Activated B cell treated with CpG ODN at 0.5 μM for 24 hours (primary cell): ENCODE results near the gene COX6B2. TPM values are rescaled to one million over a fixed set of nuclear protein-coding genes. Genes with fewer than 3 reads are reported as not detected.
A peak's percentile ranks its signal among the peaks of the same experiment; 100 is the strongest.

Experiments used
- ATAC-seq: fragments of 200-7000 bp; cut with Tn5 transposase; one replicate; pipeline ENCODE4 v1.10.0; 2021; ENCODE audit warnings: low read depth, mild to moderate bottlenecking, moderate library complexity
- CTCF ChIA-PET: fragments of 350-600 bp; sonication (Branson Sonifier 250); formaldehyde crosslinking; loops from one replicate; lab custom pipeline; 2021; ENCODE audit warnings: antibody characterized with exemption; lab: Charles Lee
- POLR2A ChIA-PET: fragments of 350-600 bp; sonication (Branson Sonifier 250); formaldehyde crosslinking; loops from one replicate; lab custom pipeline; 2021; ENCODE audit warnings: antibody characterized with exemption; lab: Charles Lee
- DNase-seq: peaks from one replicate; pipeline ENCODE4 v3.0.0; 2022
- H3K27ac Mint-ChIP-seq: one replicate; pipeline ENCODE4 v1.8.0; 2020; ENCODE audit warnings: mixed read lengths
- H3K27me3 Mint-ChIP-seq: one replicate; pipeline ENCODE4 v1.8.0; 2021; ENCODE audit warnings: mixed read lengths
- H3K36me3 Mint-ChIP-seq: one replicate; pipeline ENCODE4 v1.8.0; 2021; ENCODE audit warnings: low read depth, mixed read lengths
- H3K4me1 Mint-ChIP-seq: one replicate; pipeline ENCODE4 v1.8.0; 2021; ENCODE audit warnings: mixed read lengths
- H3K4me3 Mint-ChIP-seq: one replicate; pipeline ENCODE4 v1.8.0; 2020; ENCODE audit warnings: mild to moderate bottlenecking, mixed read lengths
- H3K9me3 Mint-ChIP-seq: one replicate; pipeline ENCODE4 v1.8.0; 2020; ENCODE audit warnings: mixed read lengths
- intact Hi-C: fragments of 100-400 bp; cut with micrococcal nuclease; formaldehyde crosslinking; loops from one replicate; pipeline ENCODE4 v1.15.1; 2024
- total RNA-seq: library from RNA; stranded (reverse); gene quantifications from 2 replicates; pipeline ENCODE4 v1.2.3, GENCODE V29; 2022
- TF ChIP-seq, protein P1 (sequence below): fragments of 200-600 bp; IDR thresholded peaks from one replicate; pipeline ENCODE4 v1.8.0; 2022; ENCODE audit warnings: antibody characterized with exemption, mild to moderate bottlenecking

Gene COX6B2
- total RNA-seq, 1 donor from 2014 or later, result not detected

DNA sequence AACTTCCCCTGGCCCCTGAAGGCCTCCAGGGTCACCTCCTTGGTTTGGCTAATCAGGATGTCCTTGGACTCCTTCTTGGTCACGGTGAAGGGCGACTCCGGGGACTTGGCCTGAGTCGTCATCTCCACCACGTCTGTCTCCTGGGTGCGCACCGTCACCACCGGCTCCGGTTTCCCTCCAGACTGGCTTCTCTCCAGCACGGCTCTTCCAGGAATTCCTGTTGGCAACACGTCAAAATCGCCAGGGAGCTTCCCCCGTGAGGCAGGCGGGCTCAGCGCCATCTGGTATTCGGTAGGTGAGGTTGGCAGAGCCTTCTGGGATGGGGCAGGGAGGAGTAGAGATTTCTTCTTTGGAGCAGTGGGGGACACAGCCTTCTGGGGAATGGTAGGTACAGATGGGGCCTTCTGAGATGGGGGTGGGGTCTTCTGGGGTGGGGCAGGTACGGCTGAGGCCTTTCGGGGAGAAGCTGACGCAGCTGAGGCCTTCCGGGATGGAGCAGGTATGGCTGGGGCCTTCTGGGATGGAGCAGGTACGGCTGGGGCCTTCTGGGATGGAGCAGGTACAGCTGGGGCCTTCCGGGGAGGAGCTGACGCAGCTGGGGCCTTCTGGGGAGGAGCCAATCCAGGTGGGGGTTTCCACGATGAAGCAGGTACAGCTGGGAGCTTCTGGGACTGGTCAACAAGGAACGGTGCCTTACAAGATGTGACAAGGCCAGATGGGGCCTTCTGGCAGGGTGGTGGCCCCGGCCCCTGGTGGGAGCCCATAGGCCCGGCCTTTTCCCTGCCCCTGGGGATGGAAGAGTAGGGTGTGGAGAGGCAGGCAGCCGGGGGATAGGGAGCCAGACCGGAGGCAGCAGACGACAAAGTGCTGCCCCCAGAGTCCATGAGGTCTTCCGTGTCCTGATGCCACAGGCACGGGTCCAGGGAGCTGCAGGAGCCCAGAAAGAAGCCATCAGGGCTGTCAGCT is 4.7 kb upstream of the COX6B2 start:
- Mint-ChIP-seq H3K9me3 (no peaks in the 10 kb centered on the region), H3K27ac (no peak overlapping the region), H3K36me3 (no peaks in the 10 kb centered on the region), H3K27me3 (peaks cover 15% of the 10 kb centered on the region), H3K4me1 (peaks cover 2% of the 10 kb centered on the region), H3K4me3 (no peak overlapping the region)
- POLR2A ChIA-PET, result interaction anchor here (0.5 to 1.0 kb wide), 3 partner anchors 25 to 227 kb away, joined by 3 to 7 read pairs (median 4); partner anchors contain the start of gene TMEM238
- intact Hi-C loops, result no loop called here
- DNase-seq (no peak), ATAC-seq (no peak)
- CTCF ChIA-PET, result no interaction called here
- TF ChIP-seq, protein P1, sequence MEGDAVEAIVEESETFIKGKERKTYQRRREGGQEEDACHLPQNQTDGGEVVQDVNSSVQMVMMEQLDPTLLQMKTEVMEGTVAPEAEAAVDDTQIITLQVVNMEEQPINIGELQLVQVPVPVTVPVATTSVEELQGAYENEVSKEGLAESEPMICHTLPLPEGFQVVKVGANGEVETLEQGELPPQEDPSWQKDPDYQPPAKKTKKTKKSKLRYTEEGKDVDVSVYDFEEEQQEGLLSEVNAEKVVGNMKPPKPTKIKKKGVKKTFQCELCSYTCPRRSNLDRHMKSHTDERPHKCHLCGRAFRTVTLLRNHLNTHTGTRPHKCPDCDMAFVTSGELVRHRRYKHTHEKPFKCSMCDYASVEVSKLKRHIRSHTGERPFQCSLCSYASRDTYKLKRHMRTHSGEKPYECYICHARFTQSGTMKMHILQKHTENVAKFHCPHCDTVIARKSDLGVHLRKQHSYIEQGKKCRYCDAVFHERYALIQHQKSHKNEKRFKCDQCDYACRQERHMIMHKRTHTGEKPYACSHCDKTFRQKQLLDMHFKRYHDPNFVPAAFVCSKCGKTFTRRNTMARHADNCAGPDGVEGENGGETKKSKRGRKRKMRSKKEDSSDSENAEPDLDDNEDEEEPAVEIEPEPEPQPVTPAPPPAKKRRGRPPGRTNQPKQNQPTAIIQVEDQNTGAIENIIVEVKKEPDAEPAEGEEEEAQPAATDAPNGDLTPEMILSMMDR, result no peak

DNA sequence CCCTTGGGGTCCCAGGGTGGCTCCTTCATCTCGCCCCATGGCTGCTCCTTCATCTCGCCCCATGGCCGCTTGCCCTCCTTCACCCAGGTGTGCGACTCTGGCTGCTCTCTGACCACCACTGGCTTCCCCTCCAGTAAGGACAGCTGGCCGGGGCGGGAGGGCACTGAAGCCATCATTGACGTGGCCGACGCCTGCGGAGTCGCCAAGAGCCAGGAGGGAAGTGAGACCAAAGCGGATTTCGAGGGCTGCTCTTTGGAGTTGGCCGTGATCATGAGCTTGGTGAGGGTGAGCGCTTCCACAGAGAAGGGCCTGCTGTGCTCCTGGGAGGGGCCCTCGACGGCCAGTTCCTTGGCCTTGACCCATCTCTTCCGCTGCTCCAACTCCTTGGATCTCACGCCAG is 4.0 kb upstream of the COX6B2 start:
- Mint-ChIP-seq H3K9me3 (no peaks in the 10 kb centered on the region), H3K27me3 (peaks cover 18% of the 10 kb centered on the region), H3K4me3 (no peak overlapping the region), H3K36me3 (no peaks in the 10 kb centered on the region), H3K27ac (no peak overlapping the region), H3K4me1 (peaks cover 7% of the 10 kb centered on the region)
- ChIA-PET CTCF (no interaction called here), POLR2A (interaction anchor here (1.0 kb wide), 1 partner anchor 26 kb away, joined by 4 read pairs; the partner anchor contains the start of gene TMEM238)
- ATAC-seq (no peak), DNase-seq (no peak)
- TF ChIP-seq, protein P1, result no peak
- intact Hi-C loops, result no loop called here

GRCh38 chr19:55355213-55355821 is 798 bp upstream of the COX6B2 start:
- no peak overlapping the region for H3K4me3 Mint-ChIP-seq
- ChIA-PET CTCF (no interaction called here), POLR2A (no interaction called here)
- DNase-seq (no peak), ATAC-seq (no peak)
- TF ChIP-seq, protein P1, result no peak
- no peaks in the 10 kb centered on the region for H3K9me3 Mint-ChIP-seq
- no peaks in the 10 kb centered on the region for H3K36me3 Mint-ChIP-seq
- H3K4me1 Mint-ChIP-seq, result peaks cover 18% of the 10 kb centered on the region
- intact Hi-C loops, result no loop called here
- H3K27me3 Mint-ChIP-seq, result peaks cover 47% of the 10 kb centered on the region
- H3K27ac Mint-ChIP-seq, result no peak overlapping the region

GRCh38 chr19:55353803-55354697 is 469 bp downstream of the COX6B2 start:
- ATAC-seq (peak; percentile 93), DNase-seq (peak; percentile 66)
- no peak overlapping the region for H3K27ac Mint-ChIP-seq
- ChIA-PET CTCF (no interaction called here), POLR2A (interaction anchor here (1.1 kb wide), 1 partner anchor 15 kb away, joined by 5 read pairs; no protein-coding TSS in a partner anchor)
- H3K4me3 Mint-ChIP-seq, result peak overlapping the region; percentile 79
- H3K27me3 Mint-ChIP-seq, result peaks cover 50% of the 10 kb centered on the region
- no peaks in the 10 kb centered on the region for H3K36me3 Mint-ChIP-seq
- H3K9me3 Mint-ChIP-seq, result no peaks in the 10 kb centered on the region
- TF ChIP-seq, protein P1, result no peak
- H3K4me1 Mint-ChIP-seq, result peaks cover 18% of the 10 kb centered on the region
- intact Hi-C loops, result loop anchor here (1.0 kb wide), 1 partner anchor 15 kb away; the partner anchor contains the start of gene KMT5C
